Measurements from ENCODE around the gene SOS2. TPM values are rescaled to one million over a fixed set of nuclear protein-coding genes. Genes with fewer than 3 reads are reported as not detected.

SOS2 gene
- total RNA-seq, 1 experiment from 2014 or later: 11.7 TPM

GRCh38 chr14:50148799-50149198 is 82.6 kb downstream of the SOS2 start:
- Histone ChIP-seq H3K27me3 (ENCODE audit: insufficient read depth, low read length) (no peaks in the 10 kb centered on the region), H3K36me3 (ENCODE audit: control insufficient read depth in 1 of 2, insufficient read depth in 2 of 2, low read length in 2 of 2) (peaks cover 0 to 3% of the 10 kb centered on the region in 2 experiments; a peak in 1 of 4 replicates), H4K20me1 (ENCODE audit: insufficient read depth) (no peaks in the 10 kb centered on the region), H3K79me2 (ENCODE audit: insufficient read depth, low read length) (no peaks in the 10 kb centered on the region), H3K4me1 (ENCODE audit: control insufficient read depth in 1 of 2, insufficient read depth in 2 of 2, low read length in 2 of 2) (no peaks in the 10 kb centered on the region), H3K9me3 (ENCODE audit: control insufficient read depth in 1 of 2, insufficient read depth in 1 of 2, low read depth in 1 of 2, low read length in 2 of 2) (no peaks in the 10 kb centered on the region; a peak in 1 of 4 replicates), H3K9me2 (ENCODE audit: insufficient read depth) (no peaks in the 10 kb centered on the region), H3K9ac (ENCODE audit: low read length) (no peak overlapping the region), H3K4me2 (ENCODE audit: low read length) (no peak overlapping the region), H2AFZ (ENCODE audit: low read depth, low read length, poor library complexity, severe bottlenecking) (no peak overlapping the region), H3K4me3 (replicated peaks in 1 of 2; ENCODE audit: low read depth in 1 of 2, low read length in 2 of 2) (no peak overlapping the region), H3K27ac (ENCODE audit: low read depth, low read length) (no peak overlapping the region)
- TF ChIP-seq ZFX (IDR thresholded peaks at IDR 0.05) (no peak), JUND (IDR thresholded peaks at IDR 0.05) (no peak), ZBTB33 (IDR thresholded peaks at IDR 0.05; ENCODE audit: extremely low read depth, insufficient replicate concordance, low read length) (no peak), RAD21 (IDR thresholded peaks at IDR 0.05; ENCODE audit: low read depth) (no peak), CBX3 (IDR thresholded peaks at IDR 0.05; ENCODE audit: low read depth) (no peak), POLR2AphosphoS5 (IDR thresholded peaks at IDR 0.05; ENCODE audit: low read depth, low read length) (no peak), ATF3 (IDR thresholded peaks at IDR 0.05) (no peak), CEBPB (IDR thresholded peaks at IDR 0.05; ENCODE audit: low read depth) (no peak), SP1 (IDR thresholded peaks at IDR 0.05; ENCODE audit: low read depth) (no peak), EZH2phosphoT487 (IDR thresholded peaks at IDR 0.05; ENCODE audit: borderline replicate concordance) (no peak), FOSL1 (IDR thresholded peaks at IDR 0.05; ENCODE audit: low read depth) (no peak), ELF1 (IDR thresholded peaks at IDR 0.05; ENCODE audit: borderline replicate concordance, low read depth) (no peak), SIN3A (IDR thresholded peaks at IDR 0.05; ENCODE audit: low read depth) (no peak), POLR2A (IDR thresholded peaks at IDR 0.05; ENCODE audit: borderline replicate concordance, extremely low read depth, insufficient read depth, insufficient read length) (no peak), TCF7L2 (IDR thresholded peaks at IDR 0.05; ENCODE audit: borderline replicate concordance, extremely low read depth, insufficient read depth, insufficient read length) (no peak)
- intact Hi-C loops (cut with micrococcal nuclease): no loop called here
- DNase-seq (ENCODE audit: low read depth, low spot score) (no peak), ATAC-seq (no peak)
- ChIA-PET POLR2A (no interaction called here), CTCF (interaction anchor here (0.7 kb wide), 1 partner anchor 520 kb away, joined by 3 read pairs; no protein-coding TSS in a partner anchor), RAD21 (ENCODE audit: low non-redundant PET in 1 of 2, low total read pairs in 2 of 2, uncharacterized antibody in 2 of 2, unreplicated experiment in 2 of 2) (no interaction called here)
- no TSS peak for BruUV-seq (replicated peaks)

All from HCT116 (cell line).